Measurements from ENCODE around the gene AKT1.

AKT1 gene

DNA sequence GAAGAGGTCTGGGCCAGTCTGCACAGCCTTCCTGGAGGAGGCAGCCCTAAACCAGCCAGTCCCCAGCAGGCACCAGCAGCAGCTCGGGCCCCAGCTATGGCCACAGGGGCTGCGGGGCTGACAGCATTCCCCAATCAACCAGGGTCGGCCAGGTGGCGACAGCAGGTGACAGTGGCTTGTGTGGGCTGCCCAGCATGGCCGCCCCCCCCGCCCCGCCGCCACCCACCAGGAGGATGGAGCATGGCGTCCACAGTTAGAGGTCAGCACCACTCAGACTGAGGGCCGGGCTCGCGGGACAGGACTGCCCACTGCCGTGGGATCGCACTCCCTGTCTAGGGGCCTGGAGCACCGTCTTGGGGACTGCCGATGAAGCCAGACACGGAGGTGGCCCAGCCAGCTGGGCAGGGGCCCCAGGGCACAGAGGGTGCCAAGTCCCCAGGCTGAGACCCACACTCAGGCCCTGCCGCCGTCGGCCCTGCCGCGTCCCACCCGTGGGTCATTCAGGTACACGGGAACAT, 15.0 kb downstream of the AKT1 start:
- Histone ChIP-seq H3K27me3 (ENCODE audit: control insufficient read depth, insufficient read depth, low read length) (no peaks in the 10 kb centered on the region), H3K27ac (no peak overlapping the region), H3K4me1 (no peaks in the 10 kb centered on the region), H3K4me3 (ENCODE audit: low read depth, low read length) (no peak overlapping the region), H3K9ac (no peak overlapping the region), H3K4me2 (ENCODE audit: low read length) (no peak overlapping the region), H3K9me3 (ENCODE audit: control insufficient read depth, low read length) (no peaks in the 10 kb centered on the region), H3K36me3 (ENCODE audit: control insufficient read depth, insufficient read depth, low read length) (no peaks in the 10 kb centered on the region), H2AFZ (no peak overlapping the region), H3K79me2 (peaks cover 6% of the 10 kb centered on the region)
- TF ChIP-seq CTCF (IDR thresholded peaks at IDR 0.05) = no peak

GRCh38 chr14:104779776-104780512, 15.6 kb downstream of the AKT1 start:
- Histone ChIP-seq H3K9me3 (ENCODE audit: control insufficient read depth, low read length) (no peaks in the 10 kb centered on the region), H3K36me3 (ENCODE audit: control insufficient read depth, insufficient read depth, low read length) (no peaks in the 10 kb centered on the region), H3K27me3 (ENCODE audit: control insufficient read depth, insufficient read depth, low read length) (no peaks in the 10 kb centered on the region), H3K4me2 (ENCODE audit: low read length) (no peak overlapping the region), H3K27ac (no peak overlapping the region), H3K79me2 (peaks cover 6% of the 10 kb centered on the region), H3K9ac (no peak overlapping the region), H3K4me1 (no peaks in the 10 kb centered on the region), H2AFZ (no peak overlapping the region), H3K4me3 (ENCODE audit: low read depth, low read length) (no peak overlapping the region)
- no peak for TF ChIP-seq CTCF (IDR thresholded peaks at IDR 0.05)

DNA sequence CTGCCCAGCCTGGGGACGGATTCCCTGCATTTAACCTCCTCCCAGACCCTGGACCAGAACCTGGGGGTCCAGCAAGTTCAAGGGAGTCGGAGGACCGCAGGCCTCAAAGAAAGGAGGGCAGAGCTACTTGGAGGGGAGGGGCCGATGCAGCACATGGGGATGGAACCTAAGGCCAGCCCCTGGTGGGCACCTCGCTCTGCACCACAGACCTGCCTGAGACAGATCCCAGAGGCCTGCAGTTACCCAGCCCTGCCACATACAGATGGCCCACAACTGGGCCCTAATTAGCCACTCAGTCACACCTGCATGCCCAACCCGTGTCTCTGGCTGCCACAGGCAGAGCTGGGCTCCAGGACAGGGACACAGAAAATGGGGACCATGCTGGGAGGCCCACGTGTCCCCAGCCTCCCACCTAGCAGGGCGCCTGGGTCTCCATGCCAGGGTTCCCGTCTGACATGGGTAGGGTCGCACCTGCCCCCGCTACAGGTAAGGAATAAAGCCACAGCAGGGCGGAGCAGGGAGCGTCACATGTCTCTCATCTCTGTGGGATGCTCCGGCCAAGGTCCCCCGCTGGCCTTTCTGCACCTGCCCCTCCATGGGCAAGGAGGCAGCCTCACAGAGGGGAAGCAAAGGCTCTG, 16.7 kb downstream of the AKT1 start:
- no peak for TF ChIP-seq CTCF (IDR thresholded peaks at IDR 0.05)
- no peak overlapping the region for H3K27ac ChIP-seq
- H3K9ac ChIP-seq = no peak overlapping the region

GRCh38 chr14:104777808-104778249, 17.7 kb downstream of the AKT1 start:
- H3K9ac ChIP-seq = no peak overlapping the region
- no peaks in the 10 kb centered on the region for H3K9me3 ChIP-seq (ENCODE audit: control insufficient read depth, low read length)
- no peaks in the 10 kb centered on the region for H3K27me3 ChIP-seq (ENCODE audit: control insufficient read depth, insufficient read depth, low read length)
- H3K4me2 ChIP-seq (ENCODE audit: low read length) = no peak overlapping the region
- H3K36me3 ChIP-seq (ENCODE audit: control insufficient read depth, insufficient read depth, low read length) = no peaks in the 10 kb centered on the region
- H3K79me2 ChIP-seq = no peaks in the 10 kb centered on the region
- no peaks in the 10 kb centered on the region for H3K4me1 ChIP-seq
- H3K27ac ChIP-seq = no peak overlapping the region
- no peak overlapping the region for H2AFZ ChIP-seq
- no peak for TF ChIP-seq CTCF (IDR thresholded peaks at IDR 0.05)
- H3K4me3 ChIP-seq (ENCODE audit: low read depth, low read length) = no peak overlapping the region

More for the DNA sequence above, 16.7 kb downstream of the AKT1 start:
- H3K4me2 ChIP-seq (ENCODE audit: low read length) = no peak overlapping the region
- H2AFZ ChIP-seq = no peak overlapping the region
- H3K79me2 ChIP-seq = no peaks in the 10 kb centered on the region
- no peaks in the 10 kb centered on the region for H3K9me3 ChIP-seq (ENCODE audit: control insufficient read depth, low read length)
- H3K4me1 ChIP-seq = no peaks in the 10 kb centered on the region
- no peak overlapping the region for H3K4me3 ChIP-seq (ENCODE audit: low read depth, low read length)
- H3K27me3 ChIP-seq (ENCODE audit: control insufficient read depth, insufficient read depth, low read length) = no peaks in the 10 kb centered on the region
- no peaks in the 10 kb centered on the region for H3K36me3 ChIP-seq (ENCODE audit: control insufficient read depth, insufficient read depth, low read length)
